Left ventricle myocardium inferior (tissue), 1 donor: Measurements from ENCODE around the gene CLDN24. TPM values are rescaled to one million over a fixed set of nuclear protein-coding genes. Genes with fewer than 3 reads are reported as not detected.

Experiments
- DNase-seq: peaks from one replicate; pipeline ENCODE4 v3.0.0-alpha.2; 2020
- H3K27ac ChIP-seq: fragments of 200-600 bp; replicated peaks from 2 replicates; pipeline ENCODE4 v1.8.0; 2021
- H3K27me3 ChIP-seq: fragments of 200-600 bp; 2 replicates; pipeline ENCODE4 v1.8.0; 2021; ENCODE audit warnings: low read depth
- H3K36me3 ChIP-seq: fragments of 200-600 bp; 2 replicates; pipeline ENCODE4 v1.8.0; 2021
- H3K4me1 ChIP-seq: fragments of 200-600 bp; 2 replicates; pipeline ENCODE4 v1.8.0; 2021
- H3K4me3 ChIP-seq: fragments of 200-600 bp; 2 replicates; pipeline ENCODE4 v1.8.0; 2021; ENCODE audit warnings: mild to moderate bottlenecking, moderate library complexity
- H3K9me3 ChIP-seq: fragments of 200-600 bp; replicated peaks from 2 replicates; pipeline ENCODE4 v1.8.0; 2021
- CTCF ChIP-seq: fragments of 200-600 bp; IDR thresholded peaks from 2 replicates; pipeline ENCODE4 v1.8.0; 2021; ENCODE audit warnings: antibody characterized with exemption, mild to moderate bottlenecking, borderline replicate concordance
- intact Hi-C: fragments of 100-400 bp; cut with micrococcal nuclease; formaldehyde crosslinking; loops from one replicate; pipeline ENCODE4 v1.11.0; 2022
- total RNA-seq: library from RNA; stranded (reverse); fragmentation: NEBNext Ultra II Directional; extraction: Animal tissue kit (Norgen Biotek cat#: 25700); gene quantifications from one replicate; pipeline ENCODE4 v1.2.1, GENCODE V29; 2021
- donor health status: DM: no; HTN: yes; CAD: no; lungs with severe emphysema.

CLDN24 gene
- total RNA-seq, 1 donor from 2014 or later = not detected

- DNase-seq = no peak
- H3K9me3 ChIP-seq = no peaks in the 10 kb centered on the region
- no peaks in the 10 kb centered on the region for H3K4me1 ChIP-seq
- H3K27me3 ChIP-seq = peaks cover 17% of the 10 kb centered on the region
- H3K4me3 ChIP-seq = no peak overlapping the region
- intact Hi-C loops = no loop called here
- TF ChIP-seq CTCF = no peak
- no peaks in the 10 kb centered on the region for H3K36me3 ChIP-seq
- H3K27ac ChIP-seq = no peak overlapping the region
Observed at GRCh38 chr4:183356173-183356830, 34.1 kb upstream of the CLDN24 start.

GRCh38 chr4:183355405-183355804 is 33.2 kb upstream of the CLDN24 start:
- Histone ChIP-seq H3K27me3 (peaks cover 26% of the 10 kb centered on the region), H3K4me3 (no peak overlapping the region), H3K4me1 (no peaks in the 10 kb centered on the region), H3K36me3 (no peaks in the 10 kb centered on the region), H3K27ac (no peak overlapping the region), H3K9me3 (no peaks in the 10 kb centered on the region)
- intact Hi-C loops = no loop called here
- TF ChIP-seq CTCF = no peak
- DNase-seq = no peak

GRCh38 chr4:183354219-183354618 is 32.0 kb upstream of the CLDN24 start:
- no peaks in the 10 kb centered on the region for H3K9me3 ChIP-seq
- DNase-seq = no peak
- peaks cover 36% of the 10 kb centered on the region for H3K27me3 ChIP-seq
- no peaks in the 10 kb centered on the region for H3K36me3 ChIP-seq
- intact Hi-C loops = no loop called here
- no peak for TF ChIP-seq CTCF
- no peaks in the 10 kb centered on the region for H3K4me1 ChIP-seq
- H3K27ac ChIP-seq = no peak overlapping the region
- H3K4me3 ChIP-seq = no peak overlapping the region

GRCh38 chr4:183353557-183353956 is 31.3 kb upstream of the CLDN24 start:
- intact Hi-C loops = no loop called here
- Histone ChIP-seq H3K4me1 (no peaks in the 10 kb centered on the region), H3K4me3 (no peak overlapping the region), H3K27me3 (peaks cover 43% of the 10 kb centered on the region), H3K27ac (no peak overlapping the region), H3K9me3 (no peaks in the 10 kb centered on the region), H3K36me3 (no peaks in the 10 kb centered on the region)
- no peak for TF ChIP-seq CTCF
- no peak for DNase-seq

- no peak for DNase-seq
- intact Hi-C loops = no loop called here
- Histone ChIP-seq H3K9me3 (no peaks in the 10 kb centered on the region), H3K27ac (no peak overlapping the region), H3K4me3 (no peak overlapping the region), H3K27me3 (peaks cover 53% of the 10 kb centered on the region), H3K36me3 (no peaks in the 10 kb centered on the region), H3K4me1 (no peaks in the 10 kb centered on the region)
- no peak for TF ChIP-seq CTCF
Observed at GRCh38 chr4:183352546-183352945, 30.3 kb upstream of the CLDN24 start.
